GM18870 (cell line): ENCODE data around the gene PTS.
A peak's percentile ranks its signal among the peaks of the same experiment; 100 is the strongest.
"Not testable (repeated sequence)": the region's sequence is repeated elsewhere in the genome, so short reads cannot be mapped to it uniquely, and the experiment has no call there.

Source experiments
- ATAC-seq: cut with Tn5 transposase; IDR thresholded peaks from one replicate; pipeline ENCODE4 v1.9.1; 2021; ENCODE audit warnings: moderate library complexity; ENCODE audit not compliant: unreplicated experiment

Gene PTS

DNA sequence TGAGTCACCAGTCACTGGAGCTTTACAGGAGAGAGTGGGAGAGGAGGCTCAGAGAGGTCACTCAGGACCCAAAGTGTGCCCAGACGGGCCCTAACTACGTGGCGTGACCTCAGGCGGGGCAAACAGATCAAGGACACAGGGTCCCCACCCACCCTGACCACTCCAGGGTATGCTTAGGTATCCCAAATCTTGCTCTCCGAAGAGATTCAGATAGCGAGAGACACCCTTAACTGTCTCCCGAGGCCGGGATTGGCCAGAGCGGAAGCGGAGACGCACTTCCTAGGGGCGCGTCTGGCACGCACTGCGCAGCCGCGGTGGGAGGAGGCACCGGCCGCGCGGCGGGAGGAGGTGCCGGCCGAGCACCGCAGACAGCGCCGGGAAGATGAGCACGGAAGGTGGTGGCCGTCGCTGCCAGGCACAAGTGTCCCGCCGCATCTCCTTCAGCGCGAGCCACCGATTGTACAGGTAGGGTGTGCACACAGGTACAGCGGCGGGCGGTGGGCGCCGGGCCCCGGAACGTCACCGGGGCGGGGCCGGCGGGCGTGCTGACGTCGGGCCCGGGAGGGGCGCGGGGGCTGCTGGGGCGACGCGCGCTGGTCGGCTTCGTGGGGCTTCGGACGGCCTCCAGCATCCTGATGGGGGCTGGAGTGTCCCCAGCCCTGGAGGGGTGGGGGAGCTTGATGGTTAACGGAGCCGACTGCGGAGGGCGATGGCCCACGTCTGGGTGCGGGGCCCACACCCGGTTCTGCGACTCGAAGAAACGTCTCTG lies at the start of gene PTS:
Gene PTS (plus strand): TSS at position 367 of the 769 bp plus-strand sequence. CDS start 16 bp downstream, at position 383.
- peak; percentile 91 for ATAC-seq

DNA sequence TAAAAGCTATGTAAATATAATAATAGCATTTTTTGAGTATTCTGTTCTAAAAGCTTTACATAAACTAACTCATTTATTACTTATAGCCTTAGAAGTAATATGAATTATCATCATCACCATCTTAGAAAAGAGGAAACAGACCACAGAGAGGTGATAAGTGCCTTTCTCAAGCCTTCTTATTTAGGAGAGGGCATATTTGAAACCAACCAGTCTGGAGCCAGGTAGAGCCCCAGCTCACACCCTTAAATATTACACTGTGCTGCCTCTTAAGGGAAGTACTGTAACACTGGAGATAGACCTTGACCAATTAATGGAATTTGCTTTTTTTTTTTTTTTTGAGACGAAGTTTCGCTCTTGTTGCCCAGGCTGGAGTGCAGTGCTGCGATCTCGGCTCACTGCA lies 48.6 kb upstream of the PTS start:
- ATAC-seq, result no peak

DNA sequence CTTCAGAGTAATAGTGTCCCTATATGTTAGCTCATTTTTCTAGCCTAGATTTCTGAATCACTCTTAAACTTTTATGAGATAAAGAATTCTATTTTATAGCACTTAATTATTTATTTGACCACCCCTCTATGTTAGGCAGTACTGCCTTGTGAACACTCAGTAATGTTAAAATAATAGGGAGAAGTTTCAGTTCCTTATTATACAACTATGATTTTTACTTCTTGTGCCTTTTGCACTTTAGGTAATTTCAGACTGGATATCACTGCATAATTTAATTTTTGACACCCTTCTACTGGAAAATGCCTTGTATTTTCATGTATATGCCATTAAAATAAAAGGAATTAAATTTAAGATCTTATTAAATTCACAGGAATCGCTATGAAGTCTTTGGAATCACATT lies 47.8 kb upstream of the PTS start:
- ATAC-seq, result no peak

DNA sequence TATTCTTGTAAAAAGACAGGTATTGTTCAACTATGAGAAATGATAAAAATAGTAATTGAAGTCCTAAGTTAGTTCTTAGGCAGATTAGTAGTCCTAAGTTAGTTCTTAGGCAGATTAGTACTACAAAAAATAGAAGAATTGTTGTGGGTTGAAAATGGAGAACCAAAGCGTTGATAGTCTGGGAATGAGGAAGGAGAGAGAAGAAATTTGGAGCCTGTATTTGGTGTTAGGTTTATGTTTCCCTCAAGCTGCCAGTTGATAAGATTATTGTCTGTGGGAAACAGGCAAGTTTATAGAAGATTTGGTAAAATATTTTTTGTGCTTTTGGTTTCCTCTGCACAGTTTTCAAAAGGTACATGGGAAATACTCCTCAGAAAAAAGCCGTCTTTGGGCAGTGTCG lies 47.3 kb upstream of the PTS start:
- no peak for ATAC-seq

DNA sequence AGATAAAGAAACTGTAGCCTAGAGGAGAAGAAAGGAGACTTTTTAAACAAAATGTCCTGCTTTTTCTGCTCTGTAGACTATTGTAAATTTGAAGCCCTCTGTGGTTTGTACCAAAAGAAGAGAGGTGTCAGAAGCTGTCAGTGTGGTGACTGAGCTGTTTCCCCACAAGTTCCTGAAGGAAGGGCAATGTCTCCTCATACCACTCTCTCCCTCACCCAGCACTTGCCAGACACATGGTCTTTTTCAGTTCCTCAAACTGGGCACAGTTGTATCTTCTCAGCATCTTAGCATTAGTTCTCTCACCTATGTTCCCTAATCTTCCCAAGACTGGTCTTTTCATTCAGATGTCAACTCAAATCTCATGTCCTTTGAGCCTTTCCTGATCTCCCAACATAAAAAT lies 46.6 kb upstream of the PTS start:
- peak; percentile 78 for ATAC-seq

DNA sequence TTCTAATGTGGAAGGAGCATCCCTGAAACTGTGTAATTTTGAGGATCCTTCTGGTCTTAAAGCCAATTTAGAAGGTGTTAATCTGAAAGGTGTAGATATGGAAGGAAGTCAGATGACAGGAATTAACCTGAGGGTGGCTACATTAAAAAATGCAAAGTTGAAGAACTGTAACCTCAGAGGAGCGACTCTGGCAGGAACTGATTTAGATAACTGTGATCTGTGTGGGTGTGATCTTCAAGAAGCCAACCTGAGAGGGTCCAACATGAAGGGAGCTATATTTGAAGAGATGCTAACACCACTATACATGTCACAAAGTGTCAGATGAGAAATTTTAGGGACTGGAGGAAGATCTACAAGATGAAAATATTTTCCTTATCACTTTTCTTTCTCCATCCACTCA lies 43.4 kb upstream of the PTS start:
- ATAC-seq, result no peak

DNA sequence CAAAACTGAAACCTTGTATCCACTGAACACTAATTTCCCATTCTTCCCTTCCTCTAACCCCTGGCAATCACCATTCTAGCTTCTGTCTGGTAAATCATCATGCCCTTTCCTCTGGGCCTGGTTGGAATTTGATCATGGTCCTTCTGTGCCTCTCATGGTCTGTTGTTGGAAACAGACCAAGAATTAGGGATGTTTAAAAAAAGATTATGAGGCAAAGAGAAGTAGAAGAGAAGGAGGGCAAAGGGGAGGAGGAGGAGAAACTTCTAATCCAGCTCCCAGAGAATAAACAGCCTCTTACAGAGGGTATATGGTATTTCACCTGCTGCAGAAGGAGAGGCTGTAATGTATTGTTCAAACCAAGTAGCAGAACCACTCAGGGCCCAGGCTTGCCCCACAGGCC lies 40.3 kb upstream of the PTS start:
- ATAC-seq, result no peak

DNA sequence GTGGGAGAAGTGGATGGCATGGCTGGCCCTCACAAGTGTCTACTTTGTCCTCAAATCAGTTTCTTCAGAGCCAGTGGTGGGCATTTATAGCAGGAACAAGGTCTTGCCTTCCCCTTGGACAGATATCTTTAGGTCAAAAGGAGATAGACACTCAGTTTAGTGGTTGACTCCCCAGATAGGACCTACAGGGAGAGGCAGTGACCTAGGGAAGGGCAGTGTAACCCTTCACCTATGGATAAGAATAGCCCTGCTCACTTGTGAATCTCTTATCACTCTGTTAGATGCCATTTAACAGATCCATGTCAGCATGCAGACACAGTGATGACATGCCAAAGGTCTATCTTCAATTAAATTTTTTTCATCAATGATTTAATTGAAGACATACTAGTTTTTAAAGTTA lies 39.9 kb upstream of the PTS start:
- no peak for ATAC-seq

DNA sequence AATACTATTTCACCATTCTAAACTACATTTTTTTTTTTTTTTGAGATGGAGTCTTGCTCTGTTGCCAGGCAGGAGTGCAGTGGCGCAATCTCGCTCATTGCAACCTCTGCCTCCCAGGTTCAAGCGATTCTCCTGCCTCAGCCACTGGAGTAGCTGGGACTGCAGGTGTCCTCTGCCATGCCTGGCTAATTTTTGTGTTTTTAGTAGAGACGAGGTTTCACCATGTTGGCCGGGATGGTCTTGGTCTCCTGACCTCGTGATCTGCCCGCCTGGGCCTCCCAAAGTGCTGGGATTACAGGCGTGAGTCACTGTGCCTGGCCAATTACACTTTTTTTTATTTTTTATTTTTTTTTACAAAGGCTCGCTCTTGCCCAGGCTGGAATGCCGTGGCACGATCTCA lies 31.1 kb upstream of the PTS start:
- ATAC-seq, result not testable (repeated sequence)

DNA sequence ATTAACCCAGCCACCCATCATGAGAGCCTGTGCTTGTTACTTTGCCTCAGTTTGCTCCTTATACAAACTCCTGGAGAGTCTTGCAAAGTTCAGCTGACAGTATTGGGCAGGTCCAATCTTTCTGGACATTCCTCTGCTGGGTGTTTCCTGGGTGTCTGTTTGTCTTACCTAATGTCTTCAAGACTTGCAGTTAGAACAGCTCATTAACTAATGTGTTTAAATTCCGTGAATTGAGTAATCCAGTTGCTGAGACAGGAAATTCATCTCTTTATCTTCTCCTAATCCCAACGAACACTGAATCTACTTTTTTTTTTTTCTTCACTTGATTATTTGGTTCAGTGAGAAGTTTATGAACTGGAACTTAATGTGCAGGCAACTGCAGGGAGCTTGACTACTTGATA lies 30.3 kb upstream of the PTS start:
- no peak for ATAC-seq

DNA sequence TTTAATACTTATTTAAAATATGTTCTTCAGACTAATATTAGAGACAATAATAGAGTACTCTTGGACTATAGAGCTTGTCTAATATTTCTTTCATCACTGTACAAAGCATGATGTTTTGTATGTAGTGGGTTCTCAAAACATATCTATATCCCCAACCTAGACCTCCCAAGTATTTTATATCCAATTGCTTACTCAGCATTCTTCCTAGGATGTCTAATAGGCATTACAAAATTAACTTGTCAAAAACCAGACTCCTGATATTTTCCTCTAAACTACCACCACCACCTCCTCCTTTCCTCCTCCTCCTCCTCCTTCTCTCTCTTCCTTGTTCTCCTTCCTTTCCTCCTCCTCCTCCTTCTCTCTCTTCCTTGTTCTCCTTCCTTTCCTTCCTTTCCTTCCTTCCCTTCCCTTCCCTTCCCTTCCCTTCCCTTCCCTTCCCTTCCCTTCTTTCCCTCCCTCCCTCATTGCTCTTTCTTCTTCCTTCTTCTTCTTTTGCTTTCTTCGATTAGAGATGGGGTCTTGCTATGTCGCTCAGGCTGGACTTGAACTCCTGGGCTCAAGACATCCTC lies 29.6 kb upstream of the PTS start:
- ATAC-seq, result no peak

DNA sequence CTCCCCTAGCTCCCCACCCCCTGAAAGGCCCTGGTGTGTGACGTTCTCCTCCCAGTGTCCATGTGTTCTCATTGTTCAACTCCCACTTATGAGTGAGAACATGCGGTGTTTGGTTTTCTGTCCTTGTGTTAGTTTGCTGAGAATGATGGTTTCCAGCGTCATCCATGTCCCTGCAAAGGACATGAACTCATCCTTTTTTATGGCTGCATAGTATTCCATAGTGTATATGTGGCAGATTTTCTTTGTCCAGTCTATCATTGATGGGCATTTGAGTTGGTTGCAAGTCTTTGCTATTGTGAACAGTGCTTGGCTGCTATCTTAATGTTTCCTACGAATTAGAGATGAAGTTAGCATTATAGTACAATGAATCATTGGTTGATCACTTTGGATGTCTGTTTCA lies 27.1 kb upstream of the PTS start:
- not testable (repeated sequence) for ATAC-seq

DNA sequence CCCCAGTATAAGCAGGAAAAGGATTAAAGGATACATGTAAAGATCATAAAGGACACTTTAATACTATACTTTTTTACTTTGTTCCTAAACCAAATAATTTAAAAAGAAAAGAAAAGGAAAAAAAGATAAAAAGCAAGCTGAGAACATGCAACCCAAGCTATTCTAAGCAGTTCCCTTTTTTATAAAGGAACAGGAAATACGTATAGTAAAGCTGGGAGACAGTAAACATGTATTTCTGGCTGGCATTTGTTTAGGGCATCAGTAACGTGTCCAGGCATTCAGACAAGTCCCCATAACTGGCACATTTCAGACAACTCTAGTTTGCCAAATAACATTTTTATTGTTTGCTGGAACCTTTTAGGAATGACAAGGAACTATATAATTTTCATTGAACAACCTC lies 26.0 kb upstream of the PTS start:
- no peak for ATAC-seq

DNA sequence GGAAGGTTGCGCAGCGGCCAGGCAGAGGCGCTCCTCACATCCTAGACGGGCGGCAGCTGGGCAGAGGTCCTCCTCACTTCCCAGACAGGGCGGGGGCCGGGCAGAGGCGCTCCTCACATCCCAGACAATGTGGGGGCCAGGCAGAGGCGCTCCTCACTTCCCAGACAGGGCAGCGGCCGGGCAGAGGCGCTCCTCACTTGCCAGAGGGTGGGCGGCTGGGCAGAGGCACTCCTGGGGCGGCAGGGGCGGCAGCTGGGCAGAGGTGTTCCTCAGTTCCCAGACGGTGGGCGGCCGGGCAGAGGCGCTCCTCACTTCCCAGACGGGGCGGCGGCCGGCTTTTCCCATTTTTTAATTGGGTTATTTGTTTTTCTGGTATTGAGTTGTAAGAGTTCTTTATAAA lies 20.2 kb upstream of the PTS start:
- ATAC-seq, result no peak

DNA sequence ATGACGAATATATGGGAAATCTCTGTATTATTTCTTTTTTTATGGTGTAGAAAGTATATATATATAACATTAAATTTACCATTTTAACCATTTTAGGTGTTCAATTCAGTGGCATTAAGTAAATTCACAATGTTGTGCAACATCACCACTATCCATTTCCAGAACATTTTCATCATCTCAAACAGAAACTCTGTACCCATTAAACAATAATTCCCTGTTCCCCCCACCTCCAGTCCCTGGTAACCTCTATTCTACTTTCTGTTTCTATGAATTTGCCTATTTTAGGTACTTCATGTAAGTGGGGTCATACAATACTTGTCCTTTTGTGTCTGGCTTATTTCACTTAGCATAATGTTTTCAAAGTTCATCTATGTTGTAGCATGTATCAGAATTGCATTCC lies 15.3 kb upstream of the PTS start:
- ATAC-seq, result no peak

DNA sequence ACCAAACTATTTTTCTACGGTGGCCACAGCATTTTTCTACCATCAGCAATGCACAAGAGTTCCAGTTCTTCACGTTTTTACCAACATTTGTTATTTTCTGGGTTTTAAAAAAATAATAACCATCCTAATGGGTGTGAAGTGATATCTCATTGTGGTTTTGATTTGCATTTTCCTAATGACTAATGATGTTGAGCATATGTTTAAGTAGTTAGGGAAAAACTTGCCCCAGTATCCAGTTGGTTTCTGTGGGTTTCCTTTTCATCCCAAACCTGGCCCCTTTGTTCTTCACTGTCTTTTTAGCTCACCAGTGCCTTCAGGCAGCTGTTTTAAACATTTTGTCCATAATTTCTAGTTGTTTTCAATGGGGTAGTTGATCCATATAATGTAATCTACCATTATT lies 14.7 kb upstream of the PTS start:
- no peak for ATAC-seq

DNA sequence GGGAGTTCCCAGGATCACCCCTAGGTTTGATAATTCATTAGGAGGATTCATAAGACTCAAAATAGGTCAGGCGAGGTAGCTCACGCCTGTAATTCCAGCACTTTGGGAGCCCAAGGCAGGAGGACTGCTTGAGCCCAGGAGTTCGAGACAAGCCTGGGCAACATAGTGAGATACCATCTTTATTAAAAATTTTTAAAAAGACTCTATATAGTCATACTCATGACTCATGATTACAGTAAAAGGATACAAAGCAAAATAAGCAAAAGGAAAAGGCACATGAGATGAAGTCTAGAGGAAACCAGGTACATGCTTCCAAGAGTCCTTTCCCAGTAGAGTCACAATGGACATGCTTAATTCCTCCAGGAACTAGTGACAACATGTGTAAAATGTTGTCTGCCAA lies 13.9 kb upstream of the PTS start:
- ATAC-seq, result no peak

DNA sequence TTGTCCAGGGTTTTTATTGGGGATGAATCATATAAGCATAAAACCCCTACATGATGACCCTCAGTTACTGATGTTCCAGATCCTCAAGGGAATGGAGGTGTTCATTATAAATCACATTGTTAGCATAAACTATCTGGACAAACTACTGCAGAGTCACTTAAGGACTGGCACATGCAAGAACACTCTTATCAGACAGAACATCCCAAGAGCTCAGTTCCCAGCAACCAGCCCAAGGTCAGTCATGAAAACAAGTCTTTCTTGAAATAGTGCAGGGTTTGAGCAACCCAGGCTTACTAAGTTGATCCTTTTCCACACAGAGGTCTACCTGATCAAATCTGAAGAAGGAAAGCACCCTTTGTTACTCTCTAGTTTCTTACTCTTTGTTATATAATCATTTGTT lies 13.5 kb upstream of the PTS start:
- ATAC-seq, result no peak

DNA sequence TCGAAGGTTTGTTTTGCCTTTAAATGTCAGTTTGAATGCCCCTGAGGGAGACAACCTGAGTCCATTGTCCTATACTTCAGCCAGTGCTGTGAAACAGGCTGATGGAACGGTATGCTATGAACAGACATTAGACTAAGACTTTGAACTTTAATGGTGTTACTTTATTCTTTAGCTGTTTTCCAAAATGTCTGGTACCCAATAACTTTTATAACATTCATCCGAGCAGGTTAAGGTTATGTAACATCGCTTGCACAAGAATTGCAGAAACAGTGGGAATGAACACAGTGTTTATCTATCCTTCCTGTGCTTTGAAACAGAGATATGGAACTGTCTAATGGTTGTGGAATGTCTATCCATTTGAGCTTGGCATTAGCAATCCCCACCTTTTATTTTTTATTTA lies 12.5 kb upstream of the PTS start:
- ATAC-seq, result no peak

DNA sequence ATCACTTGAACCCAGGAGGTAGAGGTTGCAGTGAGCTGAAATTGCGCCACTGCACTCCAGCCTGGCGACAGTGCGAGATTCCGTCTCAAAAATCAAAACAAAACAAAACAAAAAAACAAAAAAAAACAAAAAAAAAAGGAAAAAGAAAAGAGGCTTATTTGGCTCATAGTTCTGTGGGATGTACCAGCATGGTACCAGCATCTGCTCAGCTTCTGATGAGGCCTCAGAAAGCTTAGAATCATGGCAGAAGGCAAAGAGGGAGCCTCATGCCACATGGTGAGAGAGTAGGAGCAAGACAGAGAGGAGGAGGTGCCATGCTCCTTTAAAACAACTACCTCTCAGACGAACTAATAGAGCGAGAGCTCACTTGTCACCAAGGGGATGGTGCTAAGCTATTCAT lies 10.6 kb upstream of the PTS start:
- ATAC-seq, result no peak

DNA sequence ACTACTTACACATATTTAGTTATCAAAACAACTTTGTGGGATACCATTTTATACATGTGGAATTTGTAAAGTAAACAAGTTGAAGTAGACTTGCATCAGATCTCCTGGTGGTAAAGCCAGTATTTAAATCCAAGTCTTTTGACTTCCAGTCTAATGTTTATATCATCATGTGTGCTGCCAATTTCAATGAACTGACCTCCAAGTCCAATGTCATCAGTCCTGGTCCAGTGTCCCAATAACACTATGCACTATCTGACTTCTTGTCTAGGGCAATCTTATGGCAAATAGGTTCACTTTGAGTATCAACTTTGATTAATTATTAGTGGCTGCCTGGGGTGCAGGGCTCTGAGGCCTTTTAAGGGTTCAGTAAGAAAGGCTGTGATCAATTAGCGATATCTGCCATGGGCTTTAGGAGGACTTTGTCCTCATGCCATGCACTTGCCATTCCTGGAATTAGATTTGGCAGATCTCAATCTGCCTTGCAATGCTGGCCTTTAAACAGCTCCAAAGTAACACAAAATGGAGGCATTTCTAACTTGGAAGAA lies 9.6 kb upstream of the PTS start:
- no peak for ATAC-seq

DNA sequence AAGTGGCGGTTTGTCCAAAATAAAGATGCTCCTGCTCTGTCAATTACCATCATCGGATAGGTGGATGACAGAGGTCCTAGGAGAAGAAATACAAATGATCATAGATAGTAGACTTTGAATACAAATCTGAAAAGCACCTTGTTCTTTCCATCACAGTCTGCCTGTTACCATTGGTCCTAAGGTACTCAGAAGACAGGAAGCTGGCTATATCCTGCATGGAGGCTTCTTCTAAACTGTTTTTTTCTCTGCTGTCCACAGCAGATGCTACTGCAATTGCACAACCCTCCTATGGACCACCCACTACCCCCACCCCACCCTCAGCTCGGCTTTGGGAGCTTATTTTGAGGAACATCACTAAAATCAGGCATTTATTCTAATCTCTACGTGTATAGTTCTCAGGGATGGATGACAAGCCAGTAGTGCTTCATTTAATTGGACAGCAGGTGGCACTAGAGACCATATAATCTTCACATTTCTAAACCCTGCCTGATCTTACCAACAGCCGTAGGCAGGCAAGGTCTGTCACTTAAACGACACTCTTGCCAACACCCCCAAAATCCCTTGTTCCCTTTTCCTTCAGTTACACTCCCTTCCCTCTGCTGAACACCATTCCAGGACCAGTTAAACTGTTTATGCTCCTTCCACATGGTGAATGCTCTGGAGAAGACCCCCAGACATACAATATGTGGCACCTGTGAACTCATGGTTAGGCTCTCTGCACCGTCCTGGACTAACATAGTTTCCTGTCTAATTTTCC lies 6.6 kb upstream of the PTS start:
- ATAC-seq, result peak; percentile 89
